GM19238 (cell line): ENCODE measurements around the gene PRKAR1B.
"Not testable (repeated sequence)": the region's sequence is repeated elsewhere in the genome, so short reads cannot be mapped to it uniquely, and the experiment has no call there.

Experiments used
- DNase-seq: peaks from one replicate; pipeline ENCODE4 v3.0.0; 2011; ENCODE audit warnings: low spot score; ENCODE audit not compliant: insufficient read length

The PRKAR1B gene

GRCh38 chr7:556837-557557, 170.1 kb downstream of the PRKAR1B start:
- no peak for DNase-seq

- DNase-seq = no peak
These were observed 170.7 kb downstream of the PRKAR1B start for GRCh38 chr7:556291-556826.

- DNase-seq = no peak
These were observed 171.4 kb downstream of the PRKAR1B start for GRCh38 chr7:555551-556160.

- DNase-seq = no peak
These were observed 173.4 kb downstream of the PRKAR1B start for GRCh38 chr7:553636-554111.

- no peak for DNase-seq
These were observed 174.0 kb downstream of the PRKAR1B start for GRCh38 chr7:552868-553635.

- DNase-seq = not testable (repeated sequence)
These were observed 174.8 kb downstream of the PRKAR1B start for GRCh38 chr7:552151-552867.

- not testable (repeated sequence) for DNase-seq
These were observed 175.5 kb downstream of the PRKAR1B start for GRCh38 chr7:551615-551970.

- DNase-seq = no peak
These were observed 176.0 kb downstream of the PRKAR1B start for GRCh38 chr7:550881-551614.

- DNase-seq = no peak
These were observed 177.0 kb downstream of the PRKAR1B start for GRCh38 chr7:549891-550625.

GRCh38 chr7:549066-549890, 177.8 kb downstream of the PRKAR1B start:
- no peak for DNase-seq

- DNase-seq = no peak
These were observed 178.7 kb downstream of the PRKAR1B start for GRCh38 chr7:548401-548800.

- DNase-seq = no peak
These were observed 181.6 kb downstream of the PRKAR1B start for GRCh38 chr7:545470-545869.

GRCh38 chr7:544338-545221, 182.5 kb downstream of the PRKAR1B start:
- DNase-seq = no peak

GRCh38 chr7:543501-544337, 183.4 kb downstream of the PRKAR1B start:
- no peak for DNase-seq

GRCh38 chr7:542713-543500, 184.2 kb downstream of the PRKAR1B start:
- no peak for DNase-seq

- DNase-seq = no peak
These were observed 184.9 kb downstream of the PRKAR1B start for GRCh38 chr7:542131-542712.
